HepG2 (cell line): ENCODE data around the gene C1orf141. TPM values are rescaled to one million over a fixed set of nuclear protein-coding genes. Genes with fewer than 3 reads are reported as not detected.
A peak's percentile ranks its signal among the peaks of the same experiment; 100 is the strongest.

ENCODE experiments used
- BHLHE40 ChIP-seq: IDR thresholded peaks from 2 replicates; pipeline ENCODE4 v1.6.1; 2011; ENCODE audit warnings: low read length, improper control_type of control experiment
- ETV6 ChIP-seq: sonication (generic); formaldehyde crosslinking; conservative IDR thresholded peaks from 2 replicates; pipeline ENCODE4 v1.4.0; 2020; ENCODE audit warnings: missing genetic modification reagents
- GABPB1 ChIP-seq: IDR thresholded peaks from 2 replicates; pipeline ENCODE4 v1.6.1; 2016; ENCODE audit warnings: mild to moderate bottlenecking, missing genetic modification reagents, moderate library complexity, missing compliant biosample characterization
- HIVEP1 ChIP-seq: sonication (generic); formaldehyde crosslinking; IDR thresholded peaks from 2 replicates; pipeline ENCODE4 v1.4.0; 2020; ENCODE audit warnings: mild to moderate bottlenecking, missing genetic modification reagents
- MAZ ChIP-seq, 2 experiments: sonication (generic) in 1 of 2; formaldehyde crosslinking in 1 of 2; IDR thresholded peaks; 2 replicates each; pipeline versions ENCODE4 v1.5.0 to v1.6.1; 2012 to 2020; ENCODE audit warnings: low read depth in 2 of 2, mild to moderate bottlenecking in 2 of 2, borderline replicate concordance in 1 of 2, improper control_type of control experiment in 1 of 2, low read length in 1 of 2, missing genetic modification reagents in 1 of 2, moderate library complexity in 1 of 2
- MTF1 ChIP-seq: sonication (generic); formaldehyde crosslinking; IDR thresholded peaks from 2 replicates; pipeline ENCODE4 v1.5.0; 2020; ENCODE audit warnings: missing genetic modification reagents
- MTF2 ChIP-seq: sonication (generic); formaldehyde crosslinking; IDR thresholded peaks from 2 replicates; pipeline ENCODE4 v1.5.0; 2020; ENCODE audit warnings: missing genetic modification reagents, borderline replicate concordance
- NFATC3 ChIP-seq: sonication (generic); formaldehyde crosslinking; IDR thresholded peaks from 2 replicates; pipeline ENCODE4 v1.5.1; 2020; ENCODE audit warnings: mild to moderate bottlenecking, missing genetic modification reagents
- POLR2A ChIP-seq, 2 experiments: IDR thresholded peaks; 2 replicates each; pipeline ENCODE4 v1.6.1; 2011; ENCODE audit warnings: low read depth in 2 of 2, low read length in 2 of 2, mild to moderate bottlenecking in 1 of 2, moderate library complexity in 1 of 2; ENCODE audit not compliant: insufficient read depth in 1 of 2
- RFX5 ChIP-seq: IDR thresholded peaks from 2 replicates; pipeline ENCODE4 v1.6.1; 2011; ENCODE audit warnings: low read depth, low read length, improper control_type of control experiment
- SIN3B ChIP-seq: fragments of 150-350 bp; IDR thresholded peaks from 2 replicates; pipeline ENCODE4 v1.6.1; 2014; ENCODE audit warnings: low read length
- SOX5 ChIP-seq: IDR thresholded peaks from 2 replicates; pipeline ENCODE4 v1.6.1; 2016; ENCODE audit warnings: borderline replicate concordance
- THYN1 ChIP-seq: sonication (generic); formaldehyde crosslinking; IDR thresholded peaks from 2 replicates; pipeline ENCODE4 v1.8.1; 2023; ENCODE audit warnings: low read depth, mild to moderate bottlenecking, moderate library complexity, missing genetic modification reagents, borderline replicate concordance
- ZBTB3 ChIP-seq: sonication (generic); formaldehyde crosslinking; IDR thresholded peaks from 2 replicates; pipeline ENCODE4 v1.4.0; 2020; ENCODE audit warnings: low read depth, mild to moderate bottlenecking, moderate library complexity, missing genetic modification reagents, borderline replicate concordance
- ZNF12 ChIP-seq: sonication (generic); formaldehyde crosslinking; IDR thresholded peaks from 2 replicates; pipeline ENCODE4 v1.5.0; 2020; ENCODE audit warnings: missing genetic modification reagents
- ZNF644 ChIP-seq: IDR thresholded peaks from 2 replicates; pipeline ENCODE4 v1.6.1; 2016; ENCODE audit warnings: low read depth
- ZNF7 ChIP-seq: IDR thresholded peaks from 2 replicates; pipeline ENCODE4 v1.6.1; 2016; ENCODE audit warnings: missing biosample characterization, missing genetic modification reagents
- polyA plus RNA-seq, 8 experiments: library from polyadenylated mRNA; depleted of rRNA in 3 of 8; stranded (reverse) in 7 of 8; unstranded in 1 of 8; fragments of >200 nt; fragmentation: Illumina TruSeq in 4 of 8; extraction: Trizol in 4 of 8; gene quantifications; 2 replicates each; pipeline versions ENCODE4 v1.2.1 to v1.2.3, GENCODE V29; 2011 to 2016; ENCODE audit warnings: low read depth in 4 of 8, missing spikeins in 1 of 8, mixed read lengths in 1 of 8; ENCODE audit not compliant: insufficient read depth in 1 of 8
- total RNA-seq, 5 experiments: library from RNA; depleted of rRNA; stranded (reverse); fragments of >200 nt; fragmentation: Illumina TruSeq; extraction: Trizol; gene quantifications; 2 replicates each; pipeline ENCODE4 v1.2.3, GENCODE V29; 2016; ENCODE audit warnings: low read depth in 1 of 5
- TF ChIP-seq, protein P1 (sequence below): sonication (generic); formaldehyde crosslinking; IDR thresholded peaks from 2 replicates; pipeline ENCODE4 v1.8.1; 2022; ENCODE audit warnings: low read depth, mild to moderate bottlenecking, missing genetic modification reagents
- TF ChIP-seq, protein P2 (sequence below): sonication (generic); formaldehyde crosslinking; IDR thresholded peaks from 2 replicates; pipeline ENCODE4 v1.4.0; 2020; ENCODE audit warnings: missing genetic modification reagents, mild to moderate bottlenecking, borderline replicate concordance
- TF ChIP-seq, protein P3 (sequence below): sonication (generic); formaldehyde crosslinking; conservative IDR thresholded peaks from 2 replicates; pipeline ENCODE4 v1.8.0; 2022; ENCODE audit warnings: mild to moderate bottlenecking, moderate library complexity, missing genetic modification reagents
- TF ChIP-seq, protein P4 (sequence below): sonication (generic); formaldehyde crosslinking; IDR thresholded peaks from 2 replicates; pipeline ENCODE4 v1.8.0; 2022; ENCODE audit warnings: missing genetic modification reagents, low read depth, mild to moderate bottlenecking, borderline replicate concordance

C1orf141 gene
- total and polyA plus RNA-seq, 2 of the 13 experiments (the other 11 are each of a cell fraction or from before 2014, with no cell fraction given): not detected

DNA sequence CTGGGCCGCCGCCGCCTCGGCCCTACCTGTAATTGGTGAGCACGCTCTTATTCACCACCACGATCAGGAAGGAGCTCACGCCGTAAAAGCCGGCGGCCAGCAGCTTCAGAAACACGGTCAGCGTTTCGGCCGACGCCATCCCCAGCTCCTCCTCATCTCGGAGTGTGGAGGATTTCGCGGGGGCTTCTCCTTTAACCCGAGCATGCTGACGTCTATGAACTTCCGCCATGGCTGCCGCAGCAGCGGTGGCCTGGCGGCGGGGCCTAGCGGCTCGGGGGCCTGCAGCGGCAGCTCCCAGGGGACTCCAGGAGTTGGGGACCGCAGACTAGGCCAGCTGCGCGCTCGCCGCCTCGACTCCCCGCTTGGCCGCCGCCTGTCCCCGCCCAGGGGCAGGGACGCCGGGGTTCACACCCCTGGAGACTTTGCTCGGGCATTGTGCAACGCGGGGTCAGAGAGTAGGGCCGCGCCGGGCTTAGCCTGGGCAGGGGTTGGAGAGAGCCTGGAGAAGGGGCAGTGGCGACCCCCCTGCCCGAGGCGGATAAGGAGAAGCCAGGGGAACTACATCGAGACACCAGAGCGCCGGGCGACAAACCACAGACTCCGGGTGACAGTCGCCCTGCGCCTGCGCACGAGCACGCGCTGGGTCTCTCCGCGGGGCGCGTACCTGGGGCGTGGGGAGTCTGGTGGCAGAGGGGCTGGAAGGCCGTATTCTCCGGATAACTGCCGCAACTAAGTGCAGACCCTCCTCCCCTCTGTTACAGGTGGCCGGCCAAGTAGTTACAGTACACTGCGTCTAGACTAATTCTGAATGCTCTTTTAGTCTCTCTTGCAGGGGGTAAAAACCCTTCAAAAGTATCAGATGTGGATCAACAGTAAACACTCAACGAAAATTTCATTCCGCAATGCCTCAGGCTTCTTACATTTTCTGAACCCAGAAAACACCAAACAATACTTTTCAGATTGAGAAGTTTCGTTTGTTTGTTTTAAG, 80.7 kb downstream of the C1orf141 start, which contains the start of gene SLC35D1 (continued):
- TF ChIP-seq, protein P1, sequence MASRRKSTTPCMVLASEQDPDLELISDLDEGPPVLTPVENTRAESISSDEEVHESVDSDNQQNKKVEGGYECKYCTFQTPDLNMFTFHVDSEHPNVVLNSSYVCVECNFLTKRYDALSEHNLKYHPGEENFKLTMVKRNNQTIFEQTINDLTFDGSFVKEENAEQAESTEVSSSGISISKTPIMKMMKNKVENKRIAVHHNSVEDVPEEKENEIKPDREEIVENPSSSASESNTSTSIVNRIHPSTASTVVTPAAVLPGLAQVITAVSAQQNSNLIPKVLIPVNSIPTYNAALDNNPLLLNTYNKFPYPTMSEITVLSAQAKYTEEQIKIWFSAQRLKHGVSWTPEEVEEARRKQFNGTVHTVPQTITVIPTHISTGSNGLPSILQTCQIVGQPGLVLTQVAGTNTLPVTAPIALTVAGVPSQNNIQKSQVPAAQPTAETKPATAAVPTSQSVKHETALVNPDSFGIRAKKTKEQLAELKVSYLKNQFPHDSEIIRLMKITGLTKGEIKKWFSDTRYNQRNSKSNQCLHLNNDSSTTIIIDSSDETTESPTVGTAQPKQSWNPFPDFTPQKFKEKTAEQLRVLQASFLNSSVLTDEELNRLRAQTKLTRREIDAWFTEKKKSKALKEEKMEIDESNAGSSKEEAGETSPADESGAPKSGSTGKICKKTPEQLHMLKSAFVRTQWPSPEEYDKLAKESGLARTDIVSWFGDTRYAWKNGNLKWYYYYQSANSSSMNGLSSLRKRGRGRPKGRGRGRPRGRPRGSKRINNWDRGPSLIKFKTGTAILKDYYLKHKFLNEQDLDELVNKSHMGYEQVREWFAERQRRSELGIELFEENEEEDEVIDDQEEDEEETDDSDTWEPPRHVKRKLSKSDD (CRISPR knock-in tag): no peak; the same call in none of the 2 replicates
- TF ChIP-seq ZNF644 (CRISPR knock-in tag) (peak; percentile 21; the same call in 1 of the 2 replicates), MTF1 (CRISPR knock-in tag) (no peak), HIVEP1 (CRISPR knock-in tag) (peak; percentile 95), NFATC3 (no peak), BHLHE40 (no peak), ZBTB3 (CRISPR knock-in tag) (0 out of 2 replicates have a peak, but pooled peaks have one; percentile 42), ZNF7 (CRISPR knock-in tag) (no peak), GABPB1 (peak; percentile 85), POLR2A (IDR thresholded peaks at IDR 0.05; ENCODE audit: insufficient read depth in 1 of 2, low read depth in 2 of 2, low read length in 2 of 2) (peak; percentile 66 to 76), RFX5 (no peak), SIN3B (no peak), MAZ (IDR thresholded peaks at IDR 0.05; ENCODE audit: borderline replicate concordance, low read depth, low read length) (peak; percentile 75; the same call in 1 of the 2 replicates), MAZ (CRISPR knock-in tag; IDR thresholded peaks at IDR 0.05; ENCODE audit: low read depth) (peak; percentile 90), MTF2 (CRISPR knock-in tag) (no peak; the same call in 1 of the 2 replicates), THYN1 (CRISPR knock-in tag) (no peak), ZNF12 (no peak; the same call in 1 of the 2 replicates), SOX5 (CRISPR knock-in tag) (peak; percentile 34; the same call in 1 of the 2 replicates), ETV6 (CRISPR knock-in tag) (no peak)
- TF ChIP-seq, protein P2, sequence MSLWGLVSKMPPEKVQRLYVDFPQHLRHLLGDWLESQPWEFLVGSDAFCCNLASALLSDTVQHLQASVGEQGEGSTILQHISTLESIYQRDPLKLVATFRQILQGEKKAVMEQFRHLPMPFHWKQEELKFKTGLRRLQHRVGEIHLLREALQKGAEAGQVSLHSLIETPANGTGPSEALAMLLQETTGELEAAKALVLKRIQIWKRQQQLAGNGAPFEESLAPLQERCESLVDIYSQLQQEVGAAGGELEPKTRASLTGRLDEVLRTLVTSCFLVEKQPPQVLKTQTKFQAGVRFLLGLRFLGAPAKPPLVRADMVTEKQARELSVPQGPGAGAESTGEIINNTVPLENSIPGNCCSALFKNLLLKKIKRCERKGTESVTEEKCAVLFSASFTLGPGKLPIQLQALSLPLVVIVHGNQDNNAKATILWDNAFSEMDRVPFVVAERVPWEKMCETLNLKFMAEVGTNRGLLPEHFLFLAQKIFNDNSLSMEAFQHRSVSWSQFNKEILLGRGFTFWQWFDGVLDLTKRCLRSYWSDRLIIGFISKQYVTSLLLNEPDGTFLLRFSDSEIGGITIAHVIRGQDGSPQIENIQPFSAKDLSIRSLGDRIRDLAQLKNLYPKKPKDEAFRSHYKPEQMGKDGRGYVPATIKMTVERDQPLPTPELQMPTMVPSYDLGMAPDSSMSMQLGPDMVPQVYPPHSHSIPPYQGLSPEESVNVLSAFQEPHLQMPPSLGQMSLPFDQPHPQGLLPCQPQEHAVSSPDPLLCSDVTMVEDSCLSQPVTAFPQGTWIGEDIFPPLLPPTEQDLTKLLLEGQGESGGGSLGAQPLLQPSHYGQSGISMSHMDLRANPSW: peak; percentile 49; the same call in 1 of the 2 replicates
- TF ChIP-seq, protein P3, sequence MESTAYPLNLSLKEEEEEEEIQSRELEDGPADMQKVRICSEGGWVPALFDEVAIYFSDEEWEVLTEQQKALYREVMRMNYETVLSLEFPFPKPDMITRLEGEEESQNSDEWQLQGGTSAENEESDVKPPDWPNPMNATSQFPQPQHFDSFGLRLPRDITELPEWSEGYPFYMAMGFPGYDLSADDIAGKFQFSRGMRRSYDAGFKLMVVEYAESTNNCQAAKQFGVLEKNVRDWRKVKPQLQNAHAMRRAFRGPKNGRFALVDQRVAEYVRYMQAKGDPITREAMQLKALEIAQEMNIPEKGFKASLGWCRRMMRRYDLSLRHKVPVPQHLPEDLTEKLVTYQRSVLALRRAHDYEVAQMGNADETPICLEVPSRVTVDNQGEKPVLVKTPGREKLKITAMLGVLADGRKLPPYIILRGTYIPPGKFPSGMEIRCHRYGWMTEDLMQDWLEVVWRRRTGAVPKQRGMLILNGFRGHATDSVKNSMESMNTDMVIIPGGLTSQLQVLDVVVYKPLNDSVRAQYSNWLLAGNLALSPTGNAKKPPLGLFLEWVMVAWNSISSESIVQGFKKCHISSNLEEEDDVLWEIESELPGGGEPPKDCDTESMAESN: peak; percentile 81
- TF ChIP-seq, protein P4, sequence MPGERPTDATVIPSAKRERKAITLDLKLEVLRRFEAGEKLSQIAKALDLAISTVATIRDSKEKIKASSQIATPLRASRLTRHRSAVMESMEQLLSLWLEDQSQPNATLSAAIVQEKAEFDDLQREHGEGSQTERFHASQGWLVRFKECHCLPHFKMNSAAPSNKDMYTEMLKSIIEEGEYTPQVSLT (CRISPR knock-in tag): no peak
